Gastroesophageal sphincter (tissue), 3 donors: ENCODE measurements around the gene PDLIM5.

Experiments
- CTCF ChIP-seq, 4 experiments: fragments of 200-600 bp in 2 of 4; fragments of 450-650 bp in 2 of 4; sonication (generic) in 1 of 4; IDR thresholded peaks; one replicate each; pipeline ENCODE4 v1.5.1; 2017 to 2019; ENCODE audit warnings: antibody characterized with exemption in 4 of 4, mild to moderate bottlenecking in 2 of 4, moderate library complexity in 2 of 4
- POLR2A ChIP-seq, 2 donors: fragments of 450-650 bp; IDR thresholded peaks; one replicate each; pipeline ENCODE4 v1.6.1; 2017; ENCODE audit warnings: antibody characterized with exemption in 2 of 2, mild to moderate bottlenecking in 2 of 2, moderate library complexity in 1 of 2

GRCh38 chr4:94419549-94419948, 32.2 kb upstream of the PDLIM5 start:
- TF ChIP-seq CTCF (IDR thresholded peaks at IDR 0.05) (no peak), POLR2A (IDR thresholded peaks at IDR 0.05) (no peak)
